ENCODE results near the gene DDX42.

GRCh38 chr17:63832455-63832854 lies 58.5 kb downstream of the DDX42 start:
- TF ChIP-seq CTCF (IDR thresholded peaks at IDR 0.05; ENCODE audit: insufficient read depth, low read depth, low read length) (no peak), EZH2 (IDR thresholded peaks at IDR 0.05; ENCODE audit: insufficient read depth, low read length) (no peak)
